Measurements from ENCODE around the gene CALN1.

Gene CALN1

GRCh38 chr7:72152161-72153131 lies 259.7 kb downstream of the CALN1 start:
- Histone ChIP-seq H3K27ac (peak overlapping the region; percentile 96), H3K9me3 (peaks cover 15% of the 10 kb centered on the region; the same call in 1 of the 2 replicates), H3K4me3 (peak overlapping the region; percentile 28; the same call in 1 of the 2 replicates), H3K4me1 (peaks cover 54% of the 10 kb centered on the region), H3K36me3 (no peaks in the 10 kb centered on the region), H3K27me3 (no peaks in the 10 kb centered on the region), H3K4me2 (peak overlapping the region; percentile 84), H3K9ac (peak overlapping the region; percentile 77), H4K20me1 (no peaks in the 10 kb centered on the region)
- TF ChIP-seq Cebpa-rat (IDR thresholded peaks at IDR 0.05), result no peak

GRCh38 chr7:72140566-72140965 lies 271.6 kb downstream of the CALN1 start:
- Histone ChIP-seq H3K4me1 (no peaks in the 10 kb centered on the region), H3K27me3 (no peaks in the 10 kb centered on the region), H3K9me3 (peaks cover 37% of the 10 kb centered on the region), H3K4me3 (no peak overlapping the region), H3K36me3 (no peaks in the 10 kb centered on the region), H4K20me1 (no peaks in the 10 kb centered on the region), H3K9ac (no peak overlapping the region), H3K4me2 (no peak overlapping the region), H3K27ac (0 out of 2 replicates have a peak overlapping the region, but pooled peaks have one; percentile 9)
- no peak for TF ChIP-seq Cebpa-rat (IDR thresholded peaks at IDR 0.05)

- H3K9me3 ChIP-seq, result peaks cover 8% of the 10 kb centered on the region; the same call in 1 of the 2 replicates
- H4K20me1 ChIP-seq, result no peaks in the 10 kb centered on the region
- H3K4me2 ChIP-seq, result no peak overlapping the region
- no peak overlapping the region for H3K9ac ChIP-seq
- no peak overlapping the region for H3K27ac ChIP-seq
- H3K4me1 ChIP-seq, result no peaks in the 10 kb centered on the region
- no peak for TF ChIP-seq Cebpa-rat (IDR thresholded peaks at IDR 0.05)
- H3K27me3 ChIP-seq, result no peaks in the 10 kb centered on the region
- no peaks in the 10 kb centered on the region for H3K36me3 ChIP-seq
- no peak overlapping the region for H3K4me3 ChIP-seq
Observed at GRCh38 chr7:72127136-72127535, 285.0 kb downstream of the CALN1 start.

GRCh38 chr7:72123913-72124312 lies 288.2 kb downstream of the CALN1 start:
- no peak overlapping the region for H3K27ac ChIP-seq
- no peaks in the 10 kb centered on the region for H3K36me3 ChIP-seq
- TF ChIP-seq Cebpa-rat (IDR thresholded peaks at IDR 0.05), result no peak
- H3K27me3 ChIP-seq, result no peaks in the 10 kb centered on the region
- no peaks in the 10 kb centered on the region for H4K20me1 ChIP-seq
- H3K9ac ChIP-seq, result no peak overlapping the region
- no peaks in the 10 kb centered on the region for H3K4me1 ChIP-seq
- H3K4me3 ChIP-seq, result no peak overlapping the region
- no peak overlapping the region for H3K4me2 ChIP-seq
- H3K9me3 ChIP-seq, result peaks cover 8% of the 10 kb centered on the region

GRCh38 chr7:72118366-72118765 lies 293.8 kb downstream of the CALN1 start:
- no peak overlapping the region for H3K4me2 ChIP-seq
- H3K9me3 ChIP-seq, result peaks cover 24% of the 10 kb centered on the region
- H3K27ac ChIP-seq, result no peak overlapping the region
- TF ChIP-seq Cebpa-rat (IDR thresholded peaks at IDR 0.05), result no peak
- H3K27me3 ChIP-seq, result no peaks in the 10 kb centered on the region
- no peak overlapping the region for H3K4me3 ChIP-seq
- H3K4me1 ChIP-seq, result no peaks in the 10 kb centered on the region
- no peaks in the 10 kb centered on the region for H3K36me3 ChIP-seq
- H4K20me1 ChIP-seq, result no peaks in the 10 kb centered on the region
- H3K9ac ChIP-seq, result no peak overlapping the region

GRCh38 chr7:72114129-72114528 lies 298.0 kb downstream of the CALN1 start:
- TF ChIP-seq Cebpa-rat (IDR thresholded peaks at IDR 0.05), result no peak
- Histone ChIP-seq H3K4me2 (no peak overlapping the region), H3K4me3 (no peak overlapping the region), H3K27me3 (no peaks in the 10 kb centered on the region), H3K36me3 (no peaks in the 10 kb centered on the region), H4K20me1 (no peaks in the 10 kb centered on the region), H3K9me3 (peaks cover 21% of the 10 kb centered on the region), H3K27ac (no peak overlapping the region), H3K9ac (no peak overlapping the region), H3K4me1 (no peaks in the 10 kb centered on the region)

- no peaks in the 10 kb centered on the region for H3K4me1 ChIP-seq
- no peak overlapping the region for H3K4me2 ChIP-seq
- no peaks in the 10 kb centered on the region for H3K36me3 ChIP-seq
- no peak overlapping the region for H3K27ac ChIP-seq
- H3K4me3 ChIP-seq, result no peak overlapping the region
- no peak overlapping the region for H3K9ac ChIP-seq
- no peaks in the 10 kb centered on the region for H4K20me1 ChIP-seq
- peaks cover 28% of the 10 kb centered on the region for H3K9me3 ChIP-seq
- H3K27me3 ChIP-seq, result no peaks in the 10 kb centered on the region
- no peak for TF ChIP-seq Cebpa-rat (IDR thresholded peaks at IDR 0.05)
Observed at GRCh38 chr7:72112992-72113391, 299.1 kb downstream of the CALN1 start.

GRCh38 chr7:72112530-72112929 lies 299.6 kb downstream of the CALN1 start:
- no peak for TF ChIP-seq Cebpa-rat (IDR thresholded peaks at IDR 0.05)
- Histone ChIP-seq H3K27me3 (no peaks in the 10 kb centered on the region), H3K36me3 (no peaks in the 10 kb centered on the region), H3K27ac (no peak overlapping the region), H3K9me3 (peaks cover 28% of the 10 kb centered on the region), H3K4me3 (no peak overlapping the region), H3K4me1 (no peaks in the 10 kb centered on the region), H3K4me2 (no peak overlapping the region), H3K9ac (no peak overlapping the region), H4K20me1 (no peaks in the 10 kb centered on the region)

GRCh38 chr7:72111086-72111485 lies 301.1 kb downstream of the CALN1 start:
- no peak overlapping the region for H3K9ac ChIP-seq
- no peaks in the 10 kb centered on the region for H3K4me1 ChIP-seq
- no peaks in the 10 kb centered on the region for H3K27me3 ChIP-seq
- no peaks in the 10 kb centered on the region for H4K20me1 ChIP-seq
- no peak overlapping the region for H3K27ac ChIP-seq
- H3K4me2 ChIP-seq, result no peak overlapping the region
- H3K9me3 ChIP-seq, result peaks cover 28% of the 10 kb centered on the region
- TF ChIP-seq Cebpa-rat (IDR thresholded peaks at IDR 0.05), result no peak
- no peaks in the 10 kb centered on the region for H3K36me3 ChIP-seq
- H3K4me3 ChIP-seq, result no peak overlapping the region

- Histone ChIP-seq H3K36me3 (no peaks in the 10 kb centered on the region), H3K9me3 (peaks cover 35% of the 10 kb centered on the region), H3K9ac (no peak overlapping the region), H3K4me1 (no peaks in the 10 kb centered on the region), H3K27me3 (no peaks in the 10 kb centered on the region), H3K27ac (no peak overlapping the region), H3K4me2 (no peak overlapping the region), H4K20me1 (no peaks in the 10 kb centered on the region), H3K4me3 (no peak overlapping the region)
- no peak for TF ChIP-seq Cebpa-rat (IDR thresholded peaks at IDR 0.05)
Observed at GRCh38 chr7:72109566-72109965, 302.6 kb downstream of the CALN1 start.

All from BLaER1 (cell line).